Measurements from ENCODE around the gene ZNF519.

ZNF519 gene

GRCh38 chr18:14093307-14093915 is 38.8 kb downstream of the ZNF519 start:
- DNase-seq (ENCODE audit: low spot score): no peak
- H3K4me1 Mint-ChIP-seq (ENCODE audit: low read depth): peaks cover 3% of the 10 kb centered on the region
- no peaks in the 10 kb centered on the region for H3K27me3 Mint-ChIP-seq (ENCODE audit: low read depth)
- peaks cover 1% of the 10 kb centered on the region for H3K9me3 Mint-ChIP-seq
- peaks cover 19% of the 10 kb centered on the region for H3K36me3 Mint-ChIP-seq (ENCODE audit: low read depth)
- H3K27ac Mint-ChIP-seq: no peak overlapping the region
- no peak overlapping the region for H3K4me3 Mint-ChIP-seq

DNA sequence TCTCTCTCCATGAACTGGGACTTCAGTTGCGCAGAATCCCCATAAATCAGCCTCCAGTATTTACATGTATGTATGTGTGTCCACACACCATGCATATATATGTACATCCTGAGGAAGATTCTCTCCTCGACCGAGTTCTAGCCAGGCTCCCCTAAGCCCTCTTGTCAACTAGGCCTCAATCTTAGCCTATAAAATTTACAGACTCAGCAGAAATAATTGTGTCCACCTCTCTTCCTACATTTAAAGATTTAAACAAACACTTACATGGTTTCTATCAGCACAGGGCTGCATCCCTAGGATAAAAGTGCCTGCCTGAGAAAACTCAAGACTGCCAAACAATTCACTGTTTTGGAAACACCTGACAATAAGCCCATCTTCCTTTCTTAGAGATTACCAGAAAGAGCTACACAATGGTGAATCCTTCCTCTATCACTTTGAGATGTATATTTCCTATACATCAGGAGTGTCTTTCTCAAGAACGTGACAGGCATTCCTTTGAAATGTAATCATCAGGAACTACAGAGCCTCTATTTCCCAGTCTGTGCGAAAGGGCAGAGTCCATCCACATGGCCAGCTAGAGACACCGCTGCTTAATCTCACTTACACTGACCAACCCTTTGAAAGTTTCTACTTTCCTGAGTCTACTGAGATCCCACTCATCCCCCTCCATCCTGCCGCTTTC is 39.5 kb downstream of the ZNF519 start:
- Mint-ChIP-seq H3K4me1 (ENCODE audit: low read depth) (peaks cover under 1% of the 10 kb centered on the region), H3K27me3 (ENCODE audit: low read depth) (no peaks in the 10 kb centered on the region), H3K36me3 (ENCODE audit: low read depth) (peaks cover 14% of the 10 kb centered on the region), H3K9me3 (no peaks in the 10 kb centered on the region), H3K4me3 (no peak overlapping the region), H3K27ac (no peak overlapping the region)
- DNase-seq (ENCODE audit: low spot score): no peak

DNA sequence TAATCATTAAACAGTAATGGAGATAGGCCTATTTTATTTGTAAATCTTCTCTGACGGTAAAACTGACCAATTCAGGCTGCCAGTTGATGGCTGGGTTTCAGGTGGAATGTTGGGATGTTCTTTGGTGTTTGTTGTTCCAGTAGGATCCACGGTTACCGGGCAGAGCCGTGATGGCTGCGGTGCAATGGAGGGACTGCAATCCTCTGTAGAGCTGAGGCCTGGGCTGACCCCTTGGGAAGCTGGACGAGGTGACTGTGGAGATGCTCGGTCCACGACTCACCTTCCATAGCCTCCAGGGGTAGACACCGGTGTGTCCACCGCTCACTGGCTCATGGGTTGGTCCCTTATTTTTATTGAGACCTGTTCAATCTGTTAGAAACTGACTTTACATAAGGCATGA is 42.5 kb downstream of the ZNF519 start:
- Mint-ChIP-seq H3K36me3 (ENCODE audit: low read depth) (no peaks in the 10 kb centered on the region), H3K4me1 (ENCODE audit: low read depth) (peaks cover 1% of the 10 kb centered on the region), H3K27me3 (ENCODE audit: low read depth) (no peaks in the 10 kb centered on the region), H3K4me3 (no peak overlapping the region), H3K9me3 (no peaks in the 10 kb centered on the region), H3K27ac (no peak overlapping the region)
- no peak for DNase-seq (ENCODE audit: low spot score)

DNA sequence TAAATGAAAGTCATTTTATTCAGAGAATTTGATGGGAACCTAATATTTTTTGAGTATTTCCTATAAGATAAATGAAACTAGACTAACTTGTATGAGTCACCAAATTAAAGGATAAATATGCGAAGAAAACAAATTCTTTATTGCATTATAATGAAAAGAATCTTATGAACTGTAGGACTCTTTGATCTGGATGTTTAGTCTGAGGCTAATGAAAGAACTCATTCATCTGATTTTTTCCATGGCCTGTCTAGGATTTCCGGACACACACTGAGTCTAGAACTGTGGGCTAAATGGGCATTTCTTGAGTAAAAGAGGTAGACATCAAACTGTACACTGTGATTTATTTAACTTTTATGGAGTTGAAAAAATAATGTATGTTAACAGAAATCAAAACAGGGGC is 43.0 kb downstream of the ZNF519 start:
- no peaks in the 10 kb centered on the region for H3K27me3 Mint-ChIP-seq (ENCODE audit: low read depth)
- H3K4me1 Mint-ChIP-seq (ENCODE audit: low read depth): peaks cover 1% of the 10 kb centered on the region
- no peaks in the 10 kb centered on the region for H3K9me3 Mint-ChIP-seq
- no peaks in the 10 kb centered on the region for H3K36me3 Mint-ChIP-seq (ENCODE audit: low read depth)
- no peak overlapping the region for H3K27ac Mint-ChIP-seq
- H3K4me3 Mint-ChIP-seq: no peak overlapping the region
- no peak for DNase-seq (ENCODE audit: low spot score)

- Mint-ChIP-seq H3K27ac (no peak overlapping the region), H3K9me3 (no peaks in the 10 kb centered on the region), H3K4me1 (ENCODE audit: low read depth) (peaks cover 1% of the 10 kb centered on the region), H3K27me3 (ENCODE audit: low read depth) (no peaks in the 10 kb centered on the region), H3K4me3 (no peak overlapping the region), H3K36me3 (ENCODE audit: low read depth) (no peaks in the 10 kb centered on the region)
- DNase-seq (ENCODE audit: low spot score): no peak
Measured at GRCh38 chr18:14086458-14087231, 45.6 kb downstream of the ZNF519 start.

DNA sequence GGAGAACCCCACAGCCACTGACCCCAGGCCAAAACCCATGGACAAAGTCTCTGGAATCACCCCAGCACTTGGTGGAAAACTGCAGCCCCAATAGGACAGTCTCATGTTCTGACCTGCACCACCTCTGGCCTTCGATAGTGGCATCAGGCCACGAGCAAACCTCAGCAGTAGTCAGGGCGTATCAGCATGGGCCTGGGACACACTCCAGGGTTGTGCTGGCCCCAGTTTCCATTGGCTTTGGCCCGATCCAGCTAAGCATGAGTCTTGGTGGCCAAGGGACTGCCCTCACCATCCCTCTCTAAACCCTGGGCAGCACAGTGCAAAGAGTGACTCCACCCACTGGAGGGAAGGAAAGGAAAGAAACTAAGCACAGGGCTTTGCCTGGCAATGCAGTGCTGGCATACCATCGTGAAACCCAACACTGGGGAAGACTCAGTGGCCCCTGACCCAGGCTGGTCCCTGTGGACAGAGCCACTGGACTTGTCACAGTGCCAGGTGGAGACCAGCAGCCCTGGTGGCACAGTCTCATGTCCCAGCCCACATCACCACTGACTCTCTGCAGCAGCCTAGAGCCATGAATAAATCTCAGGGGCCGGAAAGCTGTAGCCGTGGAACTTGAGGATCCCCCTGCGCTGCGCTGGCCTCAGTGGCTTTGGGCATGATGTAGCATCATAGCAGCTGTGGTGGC is 46.3 kb downstream of the ZNF519 start:
- H3K4me1 Mint-ChIP-seq (ENCODE audit: low read depth): peaks cover 1% of the 10 kb centered on the region
- H3K4me3 Mint-ChIP-seq: no peak overlapping the region
- H3K9me3 Mint-ChIP-seq: no peaks in the 10 kb centered on the region
- no peaks in the 10 kb centered on the region for H3K36me3 Mint-ChIP-seq (ENCODE audit: low read depth)
- no peak overlapping the region for H3K27ac Mint-ChIP-seq
- no peak for DNase-seq (ENCODE audit: low spot score)
- H3K27me3 Mint-ChIP-seq (ENCODE audit: low read depth): no peaks in the 10 kb centered on the region

DNA sequence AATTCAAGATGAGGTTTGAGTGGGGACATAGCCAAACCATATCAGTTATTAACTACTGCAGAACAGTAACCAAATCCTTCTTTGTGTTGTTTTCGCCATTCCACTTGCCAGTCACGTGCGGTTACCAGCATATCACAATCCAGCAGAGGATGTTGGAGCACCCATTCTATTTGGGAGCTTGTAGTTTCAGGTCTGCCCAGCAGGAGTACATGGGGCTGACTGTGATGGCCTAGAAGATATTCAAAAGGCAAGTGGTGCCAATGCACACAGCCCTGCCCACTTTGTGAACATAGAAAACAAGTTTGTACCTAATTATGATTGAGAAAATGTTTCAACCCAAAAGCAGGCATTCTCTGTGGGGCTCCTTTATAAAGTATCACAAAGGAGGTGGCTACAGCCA is 57.0 kb downstream of the ZNF519 start:
- Mint-ChIP-seq H3K9me3 (no peaks in the 10 kb centered on the region), H3K36me3 (ENCODE audit: low read depth) (no peaks in the 10 kb centered on the region), H3K4me1 (ENCODE audit: low read depth) (no peaks in the 10 kb centered on the region), H3K27me3 (ENCODE audit: low read depth) (no peaks in the 10 kb centered on the region), H3K4me3 (no peak overlapping the region), H3K27ac (no peak overlapping the region)
- no peak for DNase-seq (ENCODE audit: low spot score)

- Mint-ChIP-seq H3K4me3 (no peak overlapping the region), H3K36me3 (ENCODE audit: low read depth) (no peaks in the 10 kb centered on the region), H3K27me3 (ENCODE audit: low read depth) (no peaks in the 10 kb centered on the region), H3K27ac (no peak overlapping the region), H3K9me3 (no peaks in the 10 kb centered on the region), H3K4me1 (ENCODE audit: low read depth) (no peaks in the 10 kb centered on the region)
- no peak for DNase-seq (ENCODE audit: low spot score)
Measured at GRCh38 chr18:14074187-14074586, 58.0 kb downstream of the ZNF519 start.

DNA sequence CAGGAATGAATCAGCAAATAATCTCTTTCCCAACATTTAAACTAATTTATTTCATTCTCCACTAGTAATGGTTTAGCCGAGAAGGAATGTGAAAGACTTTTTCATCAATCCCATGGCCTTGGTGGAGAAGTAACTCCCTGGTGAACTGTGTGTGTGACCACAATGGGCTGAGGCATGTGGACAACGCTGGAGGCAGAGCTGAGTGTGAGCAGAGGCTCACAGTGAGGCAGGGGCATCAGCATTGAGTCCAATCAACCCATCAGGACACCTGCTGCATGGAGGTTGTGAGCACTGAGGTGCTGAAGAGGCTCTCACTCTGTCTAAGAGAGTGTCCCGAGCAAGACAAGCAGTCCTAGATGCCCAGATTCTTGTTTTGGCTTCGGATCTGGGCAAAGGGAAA is 78.6 kb downstream of the ZNF519 start:
- Mint-ChIP-seq H3K4me3 (no peak overlapping the region), H3K27ac (no peak overlapping the region), H3K36me3 (ENCODE audit: low read depth) (no peaks in the 10 kb centered on the region), H3K27me3 (ENCODE audit: low read depth) (no peaks in the 10 kb centered on the region), H3K9me3 (peaks cover 12% of the 10 kb centered on the region), H3K4me1 (ENCODE audit: low read depth) (no peaks in the 10 kb centered on the region)
- DNase-seq (ENCODE audit: low spot score): no peak

Measured in T-helper 2 cell treated with Interferon-gamma antibody and Interleukin-4, amounts not matched to agents 5 μg/mL and 100 μg/mL, for 36 hours (primary cell).